ENCODE data around the gene CYP4F3.
"Not testable (repeated sequence)": the region's sequence is repeated elsewhere in the genome, so short reads cannot be mapped to it uniquely, and the experiment has no call there.

Gene CYP4F3

GRCh38 chr19:15641901-15642491, 1.3 kb downstream of the CYP4F3 start:
- no peak for DNase-seq (ENCODE audit: low read depth)
- TF ChIP-seq, protein P1, sequence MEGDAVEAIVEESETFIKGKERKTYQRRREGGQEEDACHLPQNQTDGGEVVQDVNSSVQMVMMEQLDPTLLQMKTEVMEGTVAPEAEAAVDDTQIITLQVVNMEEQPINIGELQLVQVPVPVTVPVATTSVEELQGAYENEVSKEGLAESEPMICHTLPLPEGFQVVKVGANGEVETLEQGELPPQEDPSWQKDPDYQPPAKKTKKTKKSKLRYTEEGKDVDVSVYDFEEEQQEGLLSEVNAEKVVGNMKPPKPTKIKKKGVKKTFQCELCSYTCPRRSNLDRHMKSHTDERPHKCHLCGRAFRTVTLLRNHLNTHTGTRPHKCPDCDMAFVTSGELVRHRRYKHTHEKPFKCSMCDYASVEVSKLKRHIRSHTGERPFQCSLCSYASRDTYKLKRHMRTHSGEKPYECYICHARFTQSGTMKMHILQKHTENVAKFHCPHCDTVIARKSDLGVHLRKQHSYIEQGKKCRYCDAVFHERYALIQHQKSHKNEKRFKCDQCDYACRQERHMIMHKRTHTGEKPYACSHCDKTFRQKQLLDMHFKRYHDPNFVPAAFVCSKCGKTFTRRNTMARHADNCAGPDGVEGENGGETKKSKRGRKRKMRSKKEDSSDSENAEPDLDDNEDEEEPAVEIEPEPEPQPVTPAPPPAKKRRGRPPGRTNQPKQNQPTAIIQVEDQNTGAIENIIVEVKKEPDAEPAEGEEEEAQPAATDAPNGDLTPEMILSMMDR (IDR thresholded peaks at IDR 0.05; ENCODE audit: control insufficient read depth, insufficient read depth, low read depth, low read length, missing control alignments), result no peak
- H3K4me3 ChIP-seq (ENCODE audit: control insufficient read depth, low read depth, low read length), result no peak overlapping the region

DNA sequence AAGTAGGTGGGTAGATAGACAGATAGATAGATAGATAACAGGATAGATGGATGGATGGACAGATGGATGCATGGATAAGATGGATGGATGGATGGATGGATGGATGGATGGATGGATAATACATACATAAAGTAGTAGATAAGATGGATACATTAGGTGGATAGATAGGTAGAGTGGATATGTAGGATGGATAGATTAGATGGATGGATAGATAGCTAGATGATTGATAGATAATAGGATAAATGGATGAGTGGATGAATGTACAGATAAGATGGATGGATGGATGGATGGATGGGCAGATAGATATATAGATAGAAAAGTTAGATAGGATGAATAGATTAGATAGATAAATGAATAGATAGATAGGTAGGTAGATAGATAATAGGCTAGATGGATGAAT, 2.1 kb downstream of the CYP4F3 start:
- H3K4me3 ChIP-seq (ENCODE audit: control insufficient read depth, low read depth, low read length), result no peak overlapping the region
- TF ChIP-seq, protein P1 (IDR thresholded peaks at IDR 0.05; ENCODE audit: control insufficient read depth, insufficient read depth, low read depth, low read length, missing control alignments), result no peak
- no peak for DNase-seq (ENCODE audit: low read depth)

- no peak overlapping the region for H3K4me3 ChIP-seq (ENCODE audit: control insufficient read depth, low read depth, low read length)
- DNase-seq (ENCODE audit: low read depth), result no peak
Measured at GRCh38 chr19:15643387-15643786, 2.7 kb downstream of the CYP4F3 start.

DNA sequence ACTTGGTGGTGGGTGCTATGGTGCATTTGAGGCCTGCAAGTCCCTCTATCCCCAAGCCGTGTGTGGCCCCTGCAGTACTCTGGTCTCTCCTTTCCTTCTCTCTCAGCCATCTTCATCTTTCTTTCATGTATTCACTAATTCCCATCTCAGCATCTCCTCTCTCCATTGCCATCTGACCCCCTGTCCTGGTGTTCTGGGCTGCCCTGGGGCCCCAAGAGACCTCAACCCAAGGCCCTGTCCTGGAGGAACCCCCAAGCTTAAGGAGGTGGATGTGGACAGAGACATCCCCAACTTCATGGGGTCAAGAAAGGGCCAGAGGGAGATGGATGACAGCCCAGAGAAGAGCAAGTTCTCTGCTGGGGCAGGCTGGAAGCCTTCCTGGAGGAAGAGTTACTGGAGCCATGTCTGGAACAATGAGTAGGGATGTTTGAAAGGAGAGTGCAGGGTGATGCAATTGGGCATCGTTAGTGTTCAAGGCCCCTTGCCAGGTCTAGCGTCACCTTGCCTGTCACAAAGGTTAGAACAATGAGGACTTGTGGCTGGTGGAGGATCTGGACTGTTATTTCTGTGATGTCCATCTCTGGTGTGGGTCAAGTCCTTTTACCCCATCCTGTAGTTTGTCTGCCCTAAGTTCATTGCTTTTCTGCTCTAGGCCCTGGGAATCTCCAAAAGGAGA, 3.5 kb downstream of the CYP4F3 start:
- TF ChIP-seq, protein P1 (IDR thresholded peaks at IDR 0.05; ENCODE audit: control insufficient read depth, insufficient read depth, low read depth, low read length, missing control alignments), result no peak
- no peak overlapping the region for H3K4me3 ChIP-seq (ENCODE audit: control insufficient read depth, low read depth, low read length)
- DNase-seq (ENCODE audit: low read depth), result no peak

More at GRCh38 chr19:15643387-15643786, 2.7 kb downstream of the CYP4F3 start:
- TF ChIP-seq, protein P1 (IDR thresholded peaks at IDR 0.05; ENCODE audit: control insufficient read depth, insufficient read depth, low read depth, low read length, missing control alignments), result no peak

DNA sequence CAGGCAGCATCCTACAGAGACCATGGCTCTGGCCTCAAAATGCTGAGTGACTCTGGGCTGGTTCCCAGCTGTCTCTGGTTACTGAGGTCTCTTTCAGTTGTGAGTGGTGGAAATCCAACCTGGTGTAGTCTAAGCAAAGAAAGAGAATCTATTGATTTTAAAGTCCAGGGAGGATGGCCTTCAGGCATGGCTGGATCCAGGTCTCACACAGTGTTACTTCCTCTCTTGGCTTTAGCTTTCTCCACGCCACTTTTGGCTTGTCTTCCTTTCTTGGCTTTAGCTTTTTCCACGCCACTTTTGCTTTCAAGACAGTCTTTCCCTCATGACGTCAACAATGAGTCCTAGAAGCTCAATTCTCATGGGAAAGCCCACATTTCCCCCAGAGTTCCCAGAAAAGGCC, 4.1 kb downstream of the CYP4F3 start:
- TF ChIP-seq, protein P1 (IDR thresholded peaks at IDR 0.05; ENCODE audit: control insufficient read depth, insufficient read depth, low read depth, low read length, missing control alignments), result no peak
- H3K4me3 ChIP-seq (ENCODE audit: control insufficient read depth, low read depth, low read length), result no peak overlapping the region
- DNase-seq (ENCODE audit: low read depth), result no peak

- DNase-seq (ENCODE audit: low read depth), result no peak
- TF ChIP-seq, protein P1 (IDR thresholded peaks at IDR 0.05; ENCODE audit: control insufficient read depth, insufficient read depth, low read depth, low read length, missing control alignments), result no peak
- no peak overlapping the region for H3K4me3 ChIP-seq (ENCODE audit: control insufficient read depth, low read depth, low read length)
Measured at GRCh38 chr19:15649526-15649925, 8.8 kb downstream of the CYP4F3 start.

DNA sequence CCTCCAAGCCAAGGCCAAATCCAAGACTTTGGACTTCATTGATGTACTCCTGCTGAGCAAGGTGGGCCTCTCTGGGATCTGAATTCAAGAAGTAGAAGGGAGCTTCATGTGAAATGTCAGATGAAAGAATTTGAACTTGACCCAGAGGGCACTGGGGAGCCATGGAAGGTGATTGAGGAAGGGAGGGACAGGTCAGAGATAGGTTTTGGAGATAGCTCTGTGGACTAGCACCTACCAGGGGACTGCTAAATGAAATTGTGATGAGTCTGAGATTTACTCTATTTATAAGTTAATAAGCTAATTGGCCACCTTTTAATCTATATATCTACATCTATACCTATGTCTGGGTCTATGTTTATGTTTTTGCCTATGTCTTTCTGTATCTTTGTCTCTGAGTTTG, 9.4 kb downstream of the CYP4F3 start:
- not testable (repeated sequence) for DNase-seq (ENCODE audit: low read depth); H3K4me3 ChIP-seq (ENCODE audit: control insufficient read depth, low read depth, low read length)
